Stimulated activated CD4-positive, alpha-beta T cell treated with anti-CD3 and anti-CD28 coated beads, Interleukin-12 subunit alpha, Interleukin-12 subunit beta, amount 100 ng/mL, for 48 hours (primary cell): ENCODE data around the gene GTF3C5.
A peak's percentile ranks its signal among the peaks of the same experiment; 100 is the strongest.
"Not testable (repeated sequence)": the region's sequence is repeated elsewhere in the genome, so short reads cannot be mapped to it uniquely, and the experiment has no call there.

ENCODE experiments used
- DNase-seq, 3 donors: peaks; one replicate each; pipeline ENCODE4 v3.0.0-alpha.2; 2020; ENCODE audit warnings: low read depth in 2 of 3, low spot score in 1 of 3

Gene GTF3C5

GRCh38 chr9:132996526-132996925 lies 34.3 kb upstream of the GTF3C5 start:
- DNase-seq: no peak

DNA sequence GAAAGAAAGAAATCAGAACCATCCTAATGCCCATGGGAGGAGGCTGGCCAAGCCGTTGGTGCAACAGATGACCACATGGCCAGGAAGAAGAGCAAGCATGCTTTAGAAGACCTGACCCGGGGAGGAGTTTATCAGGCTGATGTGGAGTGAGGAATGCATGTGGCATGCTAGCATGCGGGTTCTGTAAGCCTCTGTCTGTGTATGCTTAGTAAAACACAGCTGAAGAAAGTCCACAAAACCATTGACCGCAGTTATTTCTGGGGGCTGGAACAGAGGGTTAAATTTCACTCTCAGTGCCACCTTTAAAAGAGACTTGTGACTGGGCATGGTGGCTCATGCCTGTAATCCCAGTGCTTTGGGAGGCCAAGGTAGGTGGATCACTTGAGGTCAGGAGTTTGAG lies 33.2 kb upstream of the GTF3C5 start:
- DNase-seq: no peak

DNA sequence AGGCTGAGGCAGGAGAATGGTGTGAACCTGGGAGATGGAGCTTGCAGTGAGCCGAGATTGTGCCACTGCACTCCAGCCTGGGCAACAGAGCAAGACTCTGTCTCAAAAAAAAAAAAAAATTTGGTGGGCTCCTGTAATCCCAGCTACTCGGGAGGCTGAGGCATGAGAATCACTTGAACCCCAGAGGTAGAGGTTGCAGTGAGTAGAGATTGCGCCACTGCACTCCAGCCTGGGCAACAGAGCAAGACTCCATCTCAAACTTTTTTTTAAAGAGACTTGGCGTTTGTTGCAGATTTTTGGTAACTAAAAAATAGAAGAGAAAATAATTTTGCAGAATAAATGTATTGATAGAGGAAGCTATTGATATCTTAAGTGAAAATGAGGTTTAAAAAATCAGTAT lies 32.6 kb upstream of the GTF3C5 start:
- DNase-seq: not testable (repeated sequence)

GRCh38 chr9:132998831-132999635 lies 31.8 kb upstream of the GTF3C5 start:
- no peak for DNase-seq

- DNase-seq: no peak
Measured at GRCh38 chr9:133002147-133003070, 28.4 kb upstream of the GTF3C5 start.

DNA sequence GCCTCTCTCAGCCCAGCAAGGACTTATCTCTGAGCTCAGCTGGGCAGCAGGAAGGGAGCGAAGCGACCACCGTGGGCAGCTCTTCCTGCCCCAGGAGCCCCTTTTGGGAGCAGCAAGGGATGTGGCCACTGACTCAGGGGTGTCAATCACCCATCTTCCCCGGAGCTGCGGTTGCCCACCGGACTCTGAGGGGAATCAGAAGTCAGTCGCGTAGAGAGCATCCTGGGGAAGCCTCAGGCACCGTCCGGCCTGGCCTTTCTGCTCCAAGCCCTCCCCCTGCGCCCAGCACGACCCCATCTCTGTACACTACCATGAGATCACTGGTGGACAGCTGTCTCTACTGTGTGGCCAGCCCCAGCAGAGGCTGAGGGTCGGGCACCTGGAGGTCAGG lies 27.7 kb upstream of the GTF3C5 start:
- no peak for DNase-seq

DNA sequence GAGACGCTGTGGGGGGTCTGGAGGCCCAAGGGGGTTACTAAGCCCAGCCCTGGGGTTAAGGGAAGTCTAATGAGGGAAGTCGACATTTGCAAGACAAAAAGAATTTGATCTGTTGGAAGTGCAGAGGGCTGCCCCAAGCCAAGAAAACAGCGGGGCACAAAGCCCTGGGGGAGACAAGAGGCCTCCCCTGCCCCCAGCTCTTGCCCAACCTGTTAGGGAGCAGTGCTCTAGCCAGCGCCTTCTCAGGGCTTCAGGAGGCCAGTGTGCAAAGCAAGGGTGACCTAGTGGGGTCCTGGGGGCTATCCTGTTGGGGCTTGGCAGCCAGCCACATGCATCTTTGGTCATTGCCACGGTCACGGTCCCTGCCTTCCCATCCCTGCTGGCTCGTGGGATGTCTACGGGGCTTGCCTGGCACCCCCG lies 27.1 kb upstream of the GTF3C5 start:
- no peak for DNase-seq

DNA sequence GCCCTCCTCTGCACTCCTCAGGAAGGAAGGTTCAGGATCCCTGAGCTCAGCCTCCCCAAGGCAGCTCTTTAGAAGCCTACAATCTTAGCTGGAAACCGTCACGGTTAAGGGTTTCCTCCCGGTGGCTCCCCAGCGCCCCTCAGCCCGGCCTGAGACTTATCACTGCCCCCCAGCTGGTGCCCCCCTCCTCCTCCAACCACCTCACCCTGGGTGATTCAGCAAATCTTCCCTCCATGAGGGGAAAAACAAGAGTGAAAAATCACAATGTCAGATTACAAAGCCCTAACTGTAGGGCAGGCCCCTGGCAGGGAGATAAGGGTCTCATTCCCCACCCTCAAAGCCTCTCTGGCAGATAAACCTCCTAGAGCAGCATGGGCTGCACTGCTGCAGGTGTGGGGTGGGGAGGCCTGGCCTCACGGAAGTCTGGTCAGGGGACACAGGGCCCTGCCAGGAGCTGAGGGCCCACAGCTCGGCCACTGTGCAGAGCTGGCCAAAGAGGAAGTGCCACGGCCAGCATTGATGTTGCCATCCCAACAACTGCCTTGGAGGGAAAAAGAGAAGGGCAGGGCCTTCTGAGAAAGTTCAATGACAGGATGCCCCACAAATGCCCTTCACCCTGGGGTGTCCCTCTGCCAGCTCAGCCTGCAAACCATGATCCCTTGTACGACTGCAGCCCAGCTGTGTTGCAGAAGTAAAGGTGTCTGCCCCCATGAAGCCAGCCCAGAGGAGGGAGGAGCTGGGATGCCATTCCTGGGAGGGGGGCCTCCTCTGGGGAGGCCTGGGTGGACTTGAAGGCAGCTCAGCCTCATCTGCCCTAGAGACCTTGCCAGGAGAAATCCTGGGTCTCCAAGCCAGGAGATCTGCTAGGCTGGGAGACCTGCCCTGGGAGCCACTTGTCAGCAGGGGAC lies 26.5 kb upstream of the GTF3C5 start:
- no peak for DNase-seq

DNA sequence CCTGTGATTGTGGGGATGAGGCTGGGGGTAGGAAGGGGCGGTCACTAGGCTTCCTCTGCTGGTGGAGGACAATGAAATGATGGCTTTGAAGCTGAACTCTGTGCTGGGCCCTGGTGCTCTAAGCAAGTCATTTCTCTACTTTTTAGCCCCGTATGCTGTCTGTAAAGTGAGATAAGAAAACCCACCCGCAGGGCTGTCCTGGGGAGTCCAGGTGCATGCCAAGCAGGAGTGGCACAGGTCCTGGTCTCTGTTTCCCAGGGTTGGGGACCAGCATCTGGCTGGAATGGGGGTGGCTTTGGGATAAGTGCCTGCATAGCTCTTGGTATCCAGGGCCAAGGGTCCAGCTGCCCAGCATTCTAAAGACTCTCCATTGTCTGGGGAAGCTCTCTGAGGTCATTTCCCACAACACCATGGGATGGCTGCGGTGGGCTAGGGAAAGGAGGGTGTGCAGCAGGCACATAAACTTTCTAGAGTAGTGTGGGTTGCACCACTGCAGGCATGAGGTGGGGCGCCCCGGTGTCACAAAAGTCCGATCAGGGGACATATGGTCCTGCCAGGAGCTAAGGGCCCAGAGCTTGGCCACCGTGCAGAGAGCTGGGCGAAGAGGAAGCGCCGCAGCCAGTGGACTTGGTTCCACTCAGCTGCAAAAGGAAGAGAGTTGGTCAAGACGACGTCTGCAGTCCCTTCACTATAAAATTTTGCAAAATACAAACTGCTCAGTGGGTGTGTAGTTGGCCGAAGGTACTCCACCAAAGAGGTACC lies 25.6 kb upstream of the GTF3C5 start:
- no peak for DNase-seq

DNA sequence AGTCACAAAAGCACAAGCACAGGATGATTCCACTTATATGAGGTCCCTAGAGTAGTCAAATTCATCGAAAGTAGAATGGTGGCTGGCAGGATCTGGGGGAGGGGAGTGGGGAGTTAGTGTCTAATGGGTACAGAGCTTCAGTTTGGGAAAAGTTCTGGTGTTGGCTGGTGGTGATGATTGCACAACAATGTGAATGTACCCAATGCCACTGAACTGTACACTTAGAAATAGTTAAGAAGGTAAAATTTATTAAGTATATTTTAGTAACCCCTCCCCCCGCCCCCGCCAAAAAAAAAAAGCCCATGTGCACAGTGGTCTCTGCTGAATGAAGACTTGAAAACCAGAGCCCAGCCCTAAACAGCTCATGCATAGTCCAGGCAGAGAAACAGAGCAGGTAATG lies 24.8 kb upstream of the GTF3C5 start:
- DNase-seq: no peak

DNA sequence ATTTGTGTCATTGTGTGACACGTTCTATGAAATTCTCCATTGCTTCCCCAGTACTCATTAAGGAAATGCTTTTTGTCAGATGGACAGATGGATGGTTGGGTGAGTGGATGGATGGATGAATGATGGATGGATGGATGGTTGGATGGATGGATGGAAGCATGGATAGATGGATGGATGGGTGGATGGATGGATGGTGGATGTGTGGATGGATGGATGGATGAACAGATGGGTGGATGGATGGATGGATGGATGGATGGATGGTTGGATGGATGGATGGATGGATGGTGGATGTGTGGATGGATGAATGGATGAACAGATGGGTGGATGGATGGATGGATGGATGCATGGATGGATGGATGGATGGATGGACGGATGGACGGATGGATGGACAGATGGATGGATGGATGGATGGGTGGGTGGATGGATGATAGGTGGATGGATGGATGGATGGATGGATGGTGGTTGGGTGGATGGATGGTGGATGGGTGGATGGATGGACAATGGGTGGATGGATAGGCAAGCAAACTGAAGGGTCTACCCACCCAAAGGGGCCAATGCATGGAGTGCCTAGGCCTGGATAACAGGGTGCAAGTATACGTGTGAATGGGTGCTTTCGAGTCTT lies 24.0 kb upstream of the GTF3C5 start:
- DNase-seq: no peak

DNA sequence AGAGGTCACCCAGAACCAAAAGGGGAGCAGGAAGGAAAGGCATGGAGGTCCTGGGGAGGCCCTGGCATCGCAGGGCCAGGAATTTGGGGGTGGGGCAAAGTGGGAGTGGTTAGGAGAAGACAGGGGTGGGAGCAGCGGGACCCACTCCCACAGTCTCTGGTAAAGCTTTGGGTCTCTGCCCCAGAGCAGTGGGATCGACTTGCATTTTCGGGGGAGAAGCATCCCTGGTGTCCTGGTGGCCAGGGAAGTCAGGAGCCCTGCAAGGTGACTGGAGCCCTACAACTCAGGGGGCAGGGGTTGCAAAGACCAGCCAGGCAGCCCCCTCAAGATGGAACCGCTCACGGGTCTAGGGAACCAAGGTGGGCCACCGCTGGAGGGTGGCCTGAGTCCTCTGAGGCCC lies 22.4 kb upstream of the GTF3C5 start:
- no peak for DNase-seq

GRCh38 chr9:133008824-133009223 lies 22.0 kb upstream of the GTF3C5 start:
- DNase-seq: no peak

GRCh38 chr9:133009906-133010582 lies 20.8 kb upstream of the GTF3C5 start:
- no peak for DNase-seq

DNA sequence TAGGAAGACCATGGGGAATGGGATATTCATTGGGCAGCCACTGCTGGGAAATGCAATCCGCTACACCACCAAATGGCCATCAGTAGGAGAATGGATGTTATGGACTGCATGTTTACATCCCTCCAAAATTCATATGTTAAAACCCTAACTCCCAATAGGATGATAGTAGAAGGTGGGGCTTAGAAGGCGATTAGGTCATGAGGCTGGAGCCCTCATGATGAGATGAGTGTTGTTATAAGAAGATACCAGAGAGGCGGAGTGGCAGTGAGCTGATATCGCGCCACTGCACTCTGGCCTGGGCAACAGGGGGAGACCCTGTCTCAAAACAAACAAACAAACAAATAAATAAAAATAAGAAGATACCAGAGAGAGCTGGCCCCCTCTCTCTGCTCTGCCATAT lies 16.1 kb upstream of the GTF3C5 start:
- DNase-seq: no peak

DNA sequence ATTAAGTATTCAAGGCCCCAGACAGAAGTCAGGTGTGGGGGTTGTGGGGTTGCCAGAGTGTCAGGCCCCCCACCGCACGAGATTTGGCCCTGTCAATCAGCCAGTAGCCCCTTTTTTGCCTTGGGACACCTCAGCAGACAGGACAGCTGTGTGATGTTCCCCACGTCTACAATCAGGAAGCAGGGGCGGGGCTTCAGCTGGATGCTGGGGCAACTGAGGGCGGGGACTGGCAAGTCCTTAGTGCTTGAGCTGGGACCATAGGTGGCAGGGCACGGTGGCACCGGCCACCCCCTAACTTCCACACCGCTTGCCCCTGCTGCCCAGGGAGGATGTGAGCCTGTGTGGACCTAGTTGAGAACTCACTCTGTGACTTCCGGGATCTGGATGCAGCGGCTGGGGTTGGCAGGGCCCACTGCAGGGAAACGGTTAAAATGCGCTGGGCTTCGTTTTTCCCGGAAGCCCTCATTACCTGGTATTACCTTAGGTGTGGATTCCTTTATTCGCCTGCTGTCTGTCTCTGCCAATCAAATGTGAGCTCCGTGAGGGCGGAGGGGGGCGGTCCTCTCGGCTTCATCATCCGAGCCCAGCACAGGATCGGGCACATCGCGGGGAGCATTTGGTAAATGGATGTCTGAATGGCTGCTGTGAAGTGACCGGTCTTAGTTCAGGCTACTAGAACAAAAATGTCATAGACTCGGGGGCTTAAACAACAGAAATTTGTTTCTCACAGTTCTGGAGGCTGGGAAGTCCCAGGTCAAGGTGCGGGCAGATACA lies 7.5 kb upstream of the GTF3C5 start:
- peak in 2 of 3 donors; percentile 45 for DNase-seq

- no peak for DNase-seq
Measured at GRCh38 chr9:133026426-133026825, 4.4 kb upstream of the GTF3C5 start.

GRCh38 chr9:133027134-133027533 lies 3.7 kb upstream of the GTF3C5 start:
- no peak for DNase-seq

- no peak for DNase-seq
Measured at GRCh38 chr9:133028221-133028620, 2.6 kb upstream of the GTF3C5 start.
